DOHH2 (cell line): ENCODE data around the gene RABL6.

Experiments used
- EZH2phosphoT487 ChIP-seq: fragments of 200-600 bp; sonication (generic); IDR thresholded peaks from 2 replicates; pipeline ENCODE4 v1.6.1; 2017; ENCODE audit warnings: borderline replicate concordance, mild to moderate bottlenecking, antibody characterized with exemption, low read length, moderate library complexity, mixed read lengths
- TF ChIP-seq, protein P1 (sequence below): fragments of 200-600 bp; sonication (generic); IDR thresholded peaks from one replicate; pipeline ENCODE4 v1.5.1; 2014; ENCODE audit warnings: antibody characterized with exemption, mild to moderate bottlenecking, low read depth, low read length; ENCODE audit not compliant: poor library complexity, severe bottlenecking

DNA sequence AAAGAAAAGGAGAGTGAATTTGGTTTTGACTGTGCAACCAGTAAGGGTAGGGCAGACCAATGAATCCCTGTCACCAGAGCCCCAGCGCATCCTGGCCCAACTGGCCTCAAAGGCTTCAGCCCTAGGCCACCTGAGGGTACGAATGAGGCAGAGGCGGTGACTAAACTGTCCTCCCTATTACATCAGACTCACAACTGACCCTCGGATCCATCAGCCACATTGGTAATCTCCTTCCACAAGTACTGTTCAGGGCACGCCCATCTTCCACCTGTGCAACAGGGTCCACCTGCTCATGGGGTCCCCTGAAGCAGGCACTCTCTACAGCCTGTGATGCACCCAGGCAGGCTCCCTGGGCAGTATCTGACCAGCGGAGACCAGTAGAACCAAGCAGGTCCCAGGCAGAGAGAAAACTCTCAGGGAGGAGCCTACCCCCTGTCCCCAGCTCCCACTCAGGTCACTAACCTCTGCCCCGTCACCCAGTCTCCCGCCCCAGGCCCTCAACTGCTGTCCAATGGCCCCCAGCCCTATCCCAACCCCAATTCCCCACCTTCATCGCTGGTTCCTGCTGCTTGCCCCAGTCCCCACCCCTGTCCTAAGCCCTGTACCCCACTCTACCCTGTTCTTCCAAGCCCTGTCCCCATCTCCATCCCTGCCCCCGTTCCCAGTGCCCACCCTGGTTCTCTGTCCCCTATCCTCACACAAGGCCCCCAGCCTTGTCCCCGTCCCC is 57.5 kb downstream of the RABL6 start:
- TF ChIP-seq, protein P1, sequence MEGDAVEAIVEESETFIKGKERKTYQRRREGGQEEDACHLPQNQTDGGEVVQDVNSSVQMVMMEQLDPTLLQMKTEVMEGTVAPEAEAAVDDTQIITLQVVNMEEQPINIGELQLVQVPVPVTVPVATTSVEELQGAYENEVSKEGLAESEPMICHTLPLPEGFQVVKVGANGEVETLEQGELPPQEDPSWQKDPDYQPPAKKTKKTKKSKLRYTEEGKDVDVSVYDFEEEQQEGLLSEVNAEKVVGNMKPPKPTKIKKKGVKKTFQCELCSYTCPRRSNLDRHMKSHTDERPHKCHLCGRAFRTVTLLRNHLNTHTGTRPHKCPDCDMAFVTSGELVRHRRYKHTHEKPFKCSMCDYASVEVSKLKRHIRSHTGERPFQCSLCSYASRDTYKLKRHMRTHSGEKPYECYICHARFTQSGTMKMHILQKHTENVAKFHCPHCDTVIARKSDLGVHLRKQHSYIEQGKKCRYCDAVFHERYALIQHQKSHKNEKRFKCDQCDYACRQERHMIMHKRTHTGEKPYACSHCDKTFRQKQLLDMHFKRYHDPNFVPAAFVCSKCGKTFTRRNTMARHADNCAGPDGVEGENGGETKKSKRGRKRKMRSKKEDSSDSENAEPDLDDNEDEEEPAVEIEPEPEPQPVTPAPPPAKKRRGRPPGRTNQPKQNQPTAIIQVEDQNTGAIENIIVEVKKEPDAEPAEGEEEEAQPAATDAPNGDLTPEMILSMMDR, result no peak
- TF ChIP-seq EZH2phosphoT487, result no peak
